HG03457 (cell line): ENCODE measurements around the gene DNAJA4.

Experiments
- ATAC-seq: cut with Tn5 transposase; IDR thresholded peaks from one replicate; pipeline ENCODE4 v1.9.1; 2021; ENCODE audit warnings: moderate number of reproducible peaks; ENCODE audit not compliant: unreplicated experiment

DNAJA4 gene

GRCh38 chr15:78313383-78313782 lies 49.0 kb downstream of the DNAJA4 start:
- ATAC-seq = no peak

GRCh38 chr15:78314181-78314581 lies 49.8 kb downstream of the DNAJA4 start:
- no peak for ATAC-seq

GRCh38 chr15:78315686-78316282 lies 51.4 kb downstream of the DNAJA4 start:
- ATAC-seq = no peak

- no peak for ATAC-seq
Observed at GRCh38 chr15:78316283-78317083, 52.1 kb downstream of the DNAJA4 start.

GRCh38 chr15:78317145-78317836 lies 52.9 kb downstream of the DNAJA4 start:
- no peak for ATAC-seq

- ATAC-seq = no peak
Observed at GRCh38 chr15:78319588-78319987, 55.2 kb downstream of the DNAJA4 start.

GRCh38 chr15:78320183-78320582 lies 55.8 kb downstream of the DNAJA4 start:
- ATAC-seq = no peak

GRCh38 chr15:78321041-78321570 lies 56.7 kb downstream of the DNAJA4 start:
- ATAC-seq = no peak

GRCh38 chr15:78321786-78322185 lies 57.4 kb downstream of the DNAJA4 start:
- ATAC-seq = no peak

GRCh38 chr15:78322243-78322642 lies 57.9 kb downstream of the DNAJA4 start:
- ATAC-seq = no peak

- ATAC-seq = no peak
Observed at GRCh38 chr15:78322724-78323521, 58.6 kb downstream of the DNAJA4 start.

GRCh38 chr15:78323693-78324092 lies 59.3 kb downstream of the DNAJA4 start:
- ATAC-seq = no peak

GRCh38 chr15:78324144-78324543 lies 59.8 kb downstream of the DNAJA4 start:
- ATAC-seq = no peak

- ATAC-seq = no peak
Observed at GRCh38 chr15:78325092-78325843, 60.9 kb downstream of the DNAJA4 start.

- ATAC-seq = no peak
Observed at GRCh38 chr15:78327466-78327865, 63.1 kb downstream of the DNAJA4 start.

GRCh38 chr15:78329625-78330024 lies 65.3 kb downstream of the DNAJA4 start:
- no peak for ATAC-seq
